Activated CD4-positive, alpha-beta memory T cell treated with anti-CD3 and anti-CD28 coated beads for 36 hours (primary cell): ENCODE results near the gene YWHAB. TPM values are rescaled to one million over a fixed set of nuclear protein-coding genes. Genes with fewer than 3 reads are reported as not detected.
A peak's percentile ranks its signal among the peaks of the same experiment; 100 is the strongest.

Source experiments
- CTCF ChIA-PET: fragments of 350-600 bp; sonication (Branson Sonifier 250); formaldehyde crosslinking; loops from one replicate; lab custom pipeline; 2021; ENCODE audit warnings: antibody characterized with exemption, inconsistent platforms; lab: Charles Lee
- POLR2A ChIA-PET: fragments of 350-600 bp; sonication (Branson Sonifier 250); formaldehyde crosslinking; loops from one replicate; lab custom pipeline; 2021; ENCODE audit warnings: antibody characterized with exemption; lab: Charles Lee
- DNase-seq: peaks from one replicate; pipeline ENCODE4 v3.0.0-alpha.2; 2020
- H3K27ac Mint-ChIP-seq: one replicate; pipeline ENCODE4 v1.8.0; 2021; ENCODE audit warnings: mixed read lengths
- H3K27me3 Mint-ChIP-seq: one replicate; pipeline ENCODE4 v1.8.0; 2021; ENCODE audit warnings: mixed read lengths
- H3K36me3 Mint-ChIP-seq: one replicate; pipeline ENCODE4 v1.8.0; 2021; ENCODE audit warnings: mixed read lengths
- H3K4me1 Mint-ChIP-seq: one replicate; pipeline ENCODE4 v1.8.0; 2021; ENCODE audit warnings: low read depth, mixed read lengths
- H3K4me3 Mint-ChIP-seq: one replicate; pipeline ENCODE4 v1.8.0; 2021; ENCODE audit warnings: mild to moderate bottlenecking, mixed read lengths
- H3K9me3 Mint-ChIP-seq: one replicate; pipeline ENCODE4 v1.8.0; 2021; ENCODE audit warnings: mixed read lengths
- intact Hi-C: fragments of 100-400 bp; cut with micrococcal nuclease; formaldehyde crosslinking; loops from one replicate; pipeline ENCODE4 v1.15.1; 2023
- total RNA-seq, 2 experiments: library from RNA; stranded (reverse); gene quantifications; one replicate each; pipeline ENCODE4 v1.2.3, GENCODE V29; 2021

Gene YWHAB
- total RNA-seq, 2 experiments from 2014 or later: 280 to 284 TPM

GRCh38 chr20:44900231-44900854 is 14.8 kb downstream of the YWHAB start:
- ChIA-PET POLR2A (no interaction called here), CTCF (interaction anchor here (0.8 to 4.1 kb wide), 2 partner anchors 11 to 19 kb away, joined by 3 to 18 read pairs; no protein-coding TSS in a partner anchor)
- Mint-ChIP-seq H3K27me3 (no peaks in the 10 kb centered on the region), H3K36me3 (peaks cover 44% of the 10 kb centered on the region), H3K4me3 (no peak overlapping the region), H3K27ac (peak overlapping the region; percentile 81), H3K4me1 (peaks cover 48% of the 10 kb centered on the region), H3K9me3 (no peaks in the 10 kb centered on the region)
- intact Hi-C loops: no loop called here
- no peak for DNase-seq

- Mint-ChIP-seq H3K36me3 (peaks cover 54% of the 10 kb centered on the region), H3K27ac (no peak overlapping the region), H3K9me3 (no peaks in the 10 kb centered on the region), H3K4me3 (no peak overlapping the region), H3K4me1 (peaks cover 34% of the 10 kb centered on the region), H3K27me3 (no peaks in the 10 kb centered on the region)
- CTCF ChIA-PET: interaction anchor here (4.1 kb wide), 1 partner anchor 13 kb away, joined by 18 read pairs; no protein-coding TSS in a partner anchor
- intact Hi-C loops: no loop called here
- no peak for DNase-seq
- POLR2A ChIA-PET: interaction anchor here (1.1 kb wide), 1 partner anchor 14 kb away, joined by 4 read pairs; no protein-coding TSS in a partner anchor
These were observed 16.5 kb downstream of the YWHAB start for GRCh38 chr20:44901974-44902373.

GRCh38 chr20:44904377-44904776 is 18.9 kb downstream of the YWHAB start:
- Mint-ChIP-seq H3K9me3 (no peaks in the 10 kb centered on the region), H3K4me1 (peaks cover 28% of the 10 kb centered on the region), H3K27me3 (no peaks in the 10 kb centered on the region), H3K27ac (no peak overlapping the region), H3K4me3 (no peak overlapping the region), H3K36me3 (peaks cover 51% of the 10 kb centered on the region)
- intact Hi-C loops: no loop called here
- DNase-seq: no peak
- ChIA-PET POLR2A (no interaction called here), CTCF (no interaction called here)

- no peak for DNase-seq
- Mint-ChIP-seq H3K36me3 (peaks cover 48% of the 10 kb centered on the region), H3K4me3 (peak overlapping the region; percentile 88), H3K27ac (peak overlapping the region; percentile 60), H3K4me1 (peaks cover 30% of the 10 kb centered on the region), H3K27me3 (no peaks in the 10 kb centered on the region), H3K9me3 (no peaks in the 10 kb centered on the region)
- ChIA-PET POLR2A (interaction anchor here (0.6 to 1.6 kb wide), 5 partner anchors 10 to 120 kb away, joined by 3 to 9 read pairs (median 5); partner anchors contain the start of gene TOMM34), CTCF (interaction anchor here (0.8 to 2.6 kb wide), 3 partner anchors 9 to 187 kb away, joined by 3 to 7 read pairs (median 5); no protein-coding TSS in a partner anchor)
- intact Hi-C loops: no loop called here
These were observed 23.7 kb downstream of the YWHAB start for GRCh38 chr20:44908987-44909871.

GRCh38 chr20:44909872-44910689 is 24.6 kb downstream of the YWHAB start, which contains the start of gene PABPC1L:
TSS of gene PABPC1L (plus strand) at chr20:44910060. CDS start at chr20:44910144, 84 bp downstream.
- intact Hi-C loops: loop anchor here (1.0 to 2.0 kb wide), 2 partner anchors 25 to 57 kb away; partner anchors contain the start of genes STK4 and YWHAB
- ChIA-PET POLR2A (interaction anchor here (0.6 to 1.6 kb wide), 6 partner anchors 11 to 120 kb away, joined by 3 to 9 read pairs (median 4); partner anchors contain the start of gene TOMM34), CTCF (interaction anchor here (0.8 to 2.6 kb wide), 6 partner anchors 8 to 380 kb away, joined by 3 to 7 read pairs (median 4); no protein-coding TSS in a partner anchor)
- Mint-ChIP-seq H3K4me1 (peaks cover 38% of the 10 kb centered on the region), H3K27me3 (no peaks in the 10 kb centered on the region), H3K36me3 (peaks cover 44% of the 10 kb centered on the region), H3K9me3 (no peaks in the 10 kb centered on the region), H3K4me3 (peak within 1 kb of the TSS; percentile 88), H3K27ac (peak within 1 kb of the TSS; percentile 60)
- peak; percentile 85 for DNase-seq

- intact Hi-C loops: loop anchor here (1.0 to 2.0 kb wide), 2 partner anchors 25 to 56 kb away; partner anchors contain the start of genes STK4 and YWHAB
- peak overlapping the region; percentile 56 for H3K27ac Mint-ChIP-seq
- POLR2A ChIA-PET: interaction anchor here (0.8 to 1.4 kb wide), 2 partner anchors 14 to 54 kb away, joined by 3 to 5 read pairs; no protein-coding TSS in a partner anchor
- DNase-seq: no peak
- H3K4me3 Mint-ChIP-seq: peak overlapping the region; percentile 88
- CTCF ChIA-PET: interaction anchor here (0.9 to 2.6 kb wide), 6 partner anchors 23 to 380 kb away, joined by 3 to 7 read pairs (median 4); partner anchors contain the start of gene TOMM34
- peaks cover 40% of the 10 kb centered on the region for H3K4me1 Mint-ChIP-seq
- peaks cover 43% of the 10 kb centered on the region for H3K36me3 Mint-ChIP-seq
- no peaks in the 10 kb centered on the region for H3K27me3 Mint-ChIP-seq
- H3K9me3 Mint-ChIP-seq: no peaks in the 10 kb centered on the region
These were observed 25.3 kb downstream of the YWHAB start for GRCh38 chr20:44910690-44911262.

GRCh38 chr20:44911264-44911921 is 25.9 kb downstream of the YWHAB start:
- intact Hi-C loops: loop anchor here (2.0 kb wide), 1 partner anchor 55 kb away; the partner anchor contains the start of gene STK4
- H3K4me1 Mint-ChIP-seq: peaks cover 40% of the 10 kb centered on the region
- H3K36me3 Mint-ChIP-seq: peaks cover 42% of the 10 kb centered on the region
- H3K27me3 Mint-ChIP-seq: no peaks in the 10 kb centered on the region
- peak; percentile 74 for DNase-seq
- no peak overlapping the region for H3K27ac Mint-ChIP-seq
- POLR2A ChIA-PET: interaction anchor here (0.8 kb wide), 1 partner anchor 54 kb away, joined by 3 read pairs; no protein-coding TSS in a partner anchor
- no peaks in the 10 kb centered on the region for H3K9me3 Mint-ChIP-seq
- CTCF ChIA-PET: interaction anchor here (0.9 to 1.5 kb wide), 5 partner anchors 49 to 379 kb away, joined by 3 to 5 read pairs (median 4); partner anchors contain the start of gene TOMM34
- peak overlapping the region; percentile 60 for H3K4me3 Mint-ChIP-seq

- H3K36me3 Mint-ChIP-seq: peaks cover 40% of the 10 kb centered on the region
- DNase-seq: no peak
- no peaks in the 10 kb centered on the region for H3K27me3 Mint-ChIP-seq
- ChIA-PET POLR2A (no interaction called here), CTCF (no interaction called here)
- no peak overlapping the region for H3K27ac Mint-ChIP-seq
- peaks cover 40% of the 10 kb centered on the region for H3K4me1 Mint-ChIP-seq
- intact Hi-C loops: no loop called here
- H3K4me3 Mint-ChIP-seq: no peak overlapping the region
- H3K9me3 Mint-ChIP-seq: no peaks in the 10 kb centered on the region
These were observed 26.7 kb downstream of the YWHAB start for GRCh38 chr20:44912189-44912588.

GRCh38 chr20:44914924-44915323 is 29.4 kb downstream of the YWHAB start:
- CTCF ChIA-PET: interaction anchor here (1.0 kb wide), 1 partner anchor 181 kb away, joined by 3 read pairs; no protein-coding TSS in a partner anchor
- no peak overlapping the region for H3K4me3 Mint-ChIP-seq
- POLR2A ChIA-PET: interaction anchor here (1.4 kb wide), 1 partner anchor 51 kb away, joined by 3 read pairs; no protein-coding TSS in a partner anchor

GRCh38 chr20:44916586-44916985 is 31.1 kb downstream of the YWHAB start:
- CTCF ChIA-PET: no interaction called here

More at GRCh38 chr20:44914924-44915323, 29.4 kb downstream of the YWHAB start:
- Mint-ChIP-seq H3K36me3 (peaks cover 39% of the 10 kb centered on the region), H3K9me3 (no peaks in the 10 kb centered on the region), H3K27ac (peak overlapping the region; percentile 47), H3K4me1 (peaks cover 28% of the 10 kb centered on the region), H3K27me3 (no peaks in the 10 kb centered on the region)
- intact Hi-C loops: no loop called here
- peak; percentile 45 for DNase-seq

More at GRCh38 chr20:44916586-44916985, 31.1 kb downstream of the YWHAB start:
- no peaks in the 10 kb centered on the region for H3K9me3 Mint-ChIP-seq
- H3K4me1 Mint-ChIP-seq: peaks cover 17% of the 10 kb centered on the region
- intact Hi-C loops: no loop called here
- H3K4me3 Mint-ChIP-seq: no peak overlapping the region
- peaks cover 43% of the 10 kb centered on the region for H3K36me3 Mint-ChIP-seq
- no peak for DNase-seq
- H3K27ac Mint-ChIP-seq: no peak overlapping the region
- no peaks in the 10 kb centered on the region for H3K27me3 Mint-ChIP-seq
- POLR2A ChIA-PET: no interaction called here
